Suprapubic skin (tissue), 4 donors: ENCODE results near the gene UGGT2.

Source experiments
- CTCF ChIP-seq, 2 donors: fragments of 200-600 bp in 1 of 2; fragments of 450-650 bp in 1 of 2; sonication (generic) in 1 of 2; IDR thresholded peaks; one replicate each; pipeline ENCODE4 v1.5.1; 2016 to 2019; ENCODE audit warnings: antibody characterized with exemption in 2 of 2, mild to moderate bottlenecking in 1 of 2, moderate library complexity in 1 of 2
- POLR2A ChIP-seq, 2 donors: fragments of 450-650 bp; IDR thresholded peaks; one replicate each; pipeline ENCODE4 v1.6.1; 2017; ENCODE audit warnings: antibody characterized with exemption in 2 of 2, mild to moderate bottlenecking in 2 of 2, moderate library complexity in 2 of 2
- POLR2AphosphoS5 ChIP-seq, 3 donors: sonication (generic); formaldehyde crosslinking; IDR thresholded peaks; one replicate each; pipeline ENCODE4 v1.6.1; 2017; ENCODE audit warnings: antibody characterized with exemption in 3 of 3

- no peak for TF ChIP-seq CTCF (IDR thresholded peaks at IDR 0.05)
- no peak for TF ChIP-seq POLR2A (IDR thresholded peaks at IDR 0.05)
- TF ChIP-seq POLR2AphosphoS5 (IDR thresholded peaks at IDR 0.05): no peak
These were observed 251.4 kb downstream of the UGGT2 start for GRCh38 chr13:95801825-95802224.
